Measurements from ENCODE around the gene KLF4. TPM values are rescaled to one million over a fixed set of nuclear protein-coding genes. Genes with fewer than 3 reads are reported as not detected.

Gene KLF4
- total RNA-seq, 3 donors from 2014 or later = 203 to 454 (median 438) TPM

DNA sequence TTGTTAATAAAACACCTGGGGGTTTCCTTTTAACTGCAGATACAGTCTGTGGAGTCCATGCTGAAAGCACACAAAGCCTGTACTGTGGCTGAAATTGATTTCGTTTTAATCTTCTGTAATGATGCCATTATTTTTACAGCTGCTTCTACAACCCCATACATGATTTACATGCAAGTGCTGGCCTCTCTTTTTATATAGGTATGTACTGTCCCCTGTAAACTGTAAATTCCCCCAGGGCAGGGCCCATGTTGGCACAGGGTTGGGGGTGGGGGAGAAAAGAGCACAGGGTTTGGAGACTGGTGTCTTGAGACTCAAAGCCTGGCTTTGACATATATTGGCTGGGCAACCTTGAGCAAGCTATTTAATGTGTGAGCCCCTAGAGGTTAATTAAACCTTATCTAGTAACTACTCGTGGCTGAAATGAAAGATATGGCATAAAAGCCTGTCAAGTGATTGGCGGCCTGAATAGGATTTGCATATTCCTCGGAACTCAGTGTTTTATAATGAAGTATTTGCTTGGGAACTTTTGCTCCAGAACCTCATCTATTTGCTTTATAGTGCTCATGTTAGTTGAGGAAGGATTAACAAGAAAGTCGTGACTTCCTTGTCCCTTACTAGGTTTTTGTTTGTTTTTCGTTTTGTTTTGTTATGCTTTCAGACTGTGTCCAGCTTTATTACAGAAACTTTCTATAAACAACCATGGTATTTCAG is 34.0 kb downstream of the KLF4 start:
- ATAC-seq (peak; percentile 74), DNase-seq (no peak)
- Histone ChIP-seq H3K36me3 (ENCODE audit: low read depth) (no peaks in the 10 kb centered on the region), H3K4me3 (no peak overlapping the region), H3K4me1 (ENCODE audit: low read depth) (no peaks in the 10 kb centered on the region), H3K9me3 (no peaks in the 10 kb centered on the region)
- intact Hi-C loops (cut with DNase I, micrococcal nuclease) = no loop called here
- no peak for TF ChIP-seq CTCF (IDR thresholded peaks at IDR 0.05)

- DNase-seq = no peak
- TF ChIP-seq CTCF (IDR thresholded peaks at IDR 0.05) = no peak
- ATAC-seq = no peak
- Histone ChIP-seq H3K4me3 (no peak overlapping the region), H3K36me3 (ENCODE audit: low read depth) (no peaks in the 10 kb centered on the region), H3K4me1 (ENCODE audit: low read depth) (no peaks in the 10 kb centered on the region), H3K9me3 (no peaks in the 10 kb centered on the region)
- intact Hi-C loops (cut with DNase I, micrococcal nuclease) = no loop called here
Measured at GRCh38 chr9:107453479-107453878, 36.1 kb downstream of the KLF4 start.

GRCh38 chr9:107447834-107448233 is 41.7 kb downstream of the KLF4 start:
- Histone ChIP-seq H3K4me3 (no peak overlapping the region), H3K36me3 (ENCODE audit: low read depth) (no peaks in the 10 kb centered on the region), H3K4me1 (ENCODE audit: low read depth) (no peaks in the 10 kb centered on the region), H3K9me3 (no peaks in the 10 kb centered on the region)
- DNase-seq = no peak
- intact Hi-C loops (cut with DNase I, micrococcal nuclease) = no loop called here
- peak; percentile 47 for ATAC-seq
- TF ChIP-seq CTCF (IDR thresholded peaks at IDR 0.05) = no peak

DNA sequence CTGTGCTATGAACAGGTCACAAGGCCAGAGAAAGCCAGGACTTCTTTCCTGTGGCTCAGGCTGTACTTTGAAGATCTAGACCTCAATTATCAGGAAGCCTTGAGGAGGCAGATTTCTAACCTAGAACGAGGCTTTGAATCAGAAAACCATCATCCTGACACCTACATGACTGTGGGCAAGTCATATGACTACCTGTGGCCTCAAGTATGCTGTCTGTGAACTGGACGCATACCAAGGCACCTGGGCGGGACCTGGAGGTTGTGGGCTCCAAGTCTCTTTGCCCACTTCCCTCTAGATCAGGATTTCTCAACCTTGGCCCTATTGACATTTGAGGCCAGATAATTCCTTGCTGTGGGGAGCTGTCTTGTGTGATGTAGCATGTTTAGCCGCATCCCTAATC is 42.5 kb downstream of the KLF4 start:
- no peaks in the 10 kb centered on the region for H3K36me3 ChIP-seq (ENCODE audit: low read depth)
- H3K4me1 ChIP-seq (ENCODE audit: low read depth) = no peaks in the 10 kb centered on the region
- no peak for DNase-seq
- no peak for ATAC-seq
- TF ChIP-seq CTCF (IDR thresholded peaks at IDR 0.05) = no peak
- no peaks in the 10 kb centered on the region for H3K9me3 ChIP-seq
- intact Hi-C loops (cut with DNase I, micrococcal nuclease) = no loop called here
- no peak overlapping the region for H3K4me3 ChIP-seq

GRCh38 chr9:107446491-107446890 is 43.1 kb downstream of the KLF4 start:
- ATAC-seq (no peak), DNase-seq (no peak)
- no peaks in the 10 kb centered on the region for H3K36me3 ChIP-seq (ENCODE audit: low read depth)
- intact Hi-C loops (cut with DNase I, micrococcal nuclease) = no loop called here
- no peak for TF ChIP-seq CTCF (IDR thresholded peaks at IDR 0.05)
- no peaks in the 10 kb centered on the region for H3K4me1 ChIP-seq (ENCODE audit: low read depth)
- H3K4me3 ChIP-seq = no peak overlapping the region
- H3K9me3 ChIP-seq = no peaks in the 10 kb centered on the region

DNA sequence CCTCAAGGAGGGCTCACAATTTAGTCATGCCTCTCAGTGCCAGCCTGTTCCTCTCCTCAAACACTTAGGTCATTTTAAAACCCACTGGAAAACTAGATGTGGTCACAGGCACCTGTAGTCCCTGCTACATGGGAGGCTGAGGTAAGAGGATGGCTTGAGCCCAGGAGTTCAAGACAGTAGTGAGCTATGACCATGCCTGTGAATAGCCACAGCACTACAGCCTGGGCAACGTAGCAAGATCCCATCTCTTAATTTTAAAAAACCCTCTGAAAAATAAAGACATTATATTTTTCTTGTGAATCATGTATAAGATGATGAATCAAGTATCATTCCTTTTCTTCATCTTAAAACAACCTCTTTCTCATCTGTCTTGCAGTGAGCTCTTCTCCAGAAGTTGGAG is 45.8 kb downstream of the KLF4 start:
- no peaks in the 10 kb centered on the region for H3K4me1 ChIP-seq (ENCODE audit: low read depth)
- ATAC-seq = no peak
- H3K4me3 ChIP-seq = no peak overlapping the region
- DNase-seq = no peak
- no peaks in the 10 kb centered on the region for H3K9me3 ChIP-seq
- no peaks in the 10 kb centered on the region for H3K36me3 ChIP-seq (ENCODE audit: low read depth)
- TF ChIP-seq CTCF (IDR thresholded peaks at IDR 0.05) = no peak
- intact Hi-C loops (cut with DNase I, micrococcal nuclease) = no loop called here
